ENCODE data around the gene LRRN1.

LRRN1 gene

GRCh38 chr3:3799173-3800079 is at the start of gene LRRN1:
Gene LRRN1, plus strand, starts transcription at chr3:3799431. Its CDS starts 45,211 bp downstream, at chr3:3844642.
- DNase-seq = no peak

GRCh38 chr3:3753416-3753815 is 45.8 kb upstream of the LRRN1 start:
- DNase-seq = no peak

- no peak for DNase-seq
Measured at GRCh38 chr3:3765661-3766060, 33.6 kb upstream of the LRRN1 start.

GRCh38 chr3:3766140-3766539 is 33.1 kb upstream of the LRRN1 start:
- DNase-seq = no peak

GRCh38 chr3:3771094-3771493 is 28.1 kb upstream of the LRRN1 start:
- DNase-seq = no peak

- DNase-seq = no peak
Measured at GRCh38 chr3:3771567-3771966, 27.7 kb upstream of the LRRN1 start.

- no peak for DNase-seq
Measured at GRCh38 chr3:3772338-3772737, 26.9 kb upstream of the LRRN1 start.

- no peak for DNase-seq
Measured at GRCh38 chr3:3772920-3773319, 26.3 kb upstream of the LRRN1 start.

- DNase-seq = no peak
Measured at GRCh38 chr3:3776607-3777006, 22.6 kb upstream of the LRRN1 start.

- no peak for DNase-seq
Measured at GRCh38 chr3:3778216-3778615, 21.0 kb upstream of the LRRN1 start.

GRCh38 chr3:3778641-3779270 is 20.5 kb upstream of the LRRN1 start:
- no peak for DNase-seq

- no peak for DNase-seq
Measured at GRCh38 chr3:3782457-3782856, 16.8 kb upstream of the LRRN1 start.

GRCh38 chr3:3783210-3783609 is 16.0 kb upstream of the LRRN1 start:
- no peak for DNase-seq

- DNase-seq = no peak
Measured at GRCh38 chr3:3783696-3784095, 15.5 kb upstream of the LRRN1 start.

- DNase-seq = no peak
Measured at GRCh38 chr3:3792391-3792790, 6.8 kb upstream of the LRRN1 start.

- DNase-seq = no peak
Measured at GRCh38 chr3:3798631-3799113, 559 bp upstream of the LRRN1 start.

GRCh38 chr3:3800080-3800455 is 837 bp downstream of the LRRN1 start:
- no peak for DNase-seq

- DNase-seq = no peak
Measured at GRCh38 chr3:3800685-3801493, 1.7 kb downstream of the LRRN1 start.

GRCh38 chr3:3801494-3801841 is 2.2 kb downstream of the LRRN1 start:
- DNase-seq = no peak

GRCh38 chr3:3802046-3802445 is 2.8 kb downstream of the LRRN1 start:
- no peak for DNase-seq

GRCh38 chr3:3804560-3804959 is 5.3 kb downstream of the LRRN1 start:
- DNase-seq = no peak

GRCh38 chr3:3806092-3806491 is 6.9 kb downstream of the LRRN1 start:
- no peak for DNase-seq

GRCh38 chr3:3806856-3807255 is 7.6 kb downstream of the LRRN1 start:
- DNase-seq = no peak

GRCh38 chr3:3813013-3813412 is 13.8 kb downstream of the LRRN1 start:
- DNase-seq = no peak

Measured in EL (cell line).